Colon (tissue), 2 donors: ENCODE data around the gene GYPC.
"Not testable (repeated sequence)": the region's sequence is repeated elsewhere in the genome, so short reads cannot be mapped to it uniquely, and the experiment has no call there.

ENCODE experiments used
- FAIRE-seq: peaks from 2 replicates; lab custom pipeline; 2012; peaks lifted over from hg19 to GRCh38; lab: Jason Lieb, UNC
- donor health status: control.
- donor health status: control.

Gene GYPC

DNA sequence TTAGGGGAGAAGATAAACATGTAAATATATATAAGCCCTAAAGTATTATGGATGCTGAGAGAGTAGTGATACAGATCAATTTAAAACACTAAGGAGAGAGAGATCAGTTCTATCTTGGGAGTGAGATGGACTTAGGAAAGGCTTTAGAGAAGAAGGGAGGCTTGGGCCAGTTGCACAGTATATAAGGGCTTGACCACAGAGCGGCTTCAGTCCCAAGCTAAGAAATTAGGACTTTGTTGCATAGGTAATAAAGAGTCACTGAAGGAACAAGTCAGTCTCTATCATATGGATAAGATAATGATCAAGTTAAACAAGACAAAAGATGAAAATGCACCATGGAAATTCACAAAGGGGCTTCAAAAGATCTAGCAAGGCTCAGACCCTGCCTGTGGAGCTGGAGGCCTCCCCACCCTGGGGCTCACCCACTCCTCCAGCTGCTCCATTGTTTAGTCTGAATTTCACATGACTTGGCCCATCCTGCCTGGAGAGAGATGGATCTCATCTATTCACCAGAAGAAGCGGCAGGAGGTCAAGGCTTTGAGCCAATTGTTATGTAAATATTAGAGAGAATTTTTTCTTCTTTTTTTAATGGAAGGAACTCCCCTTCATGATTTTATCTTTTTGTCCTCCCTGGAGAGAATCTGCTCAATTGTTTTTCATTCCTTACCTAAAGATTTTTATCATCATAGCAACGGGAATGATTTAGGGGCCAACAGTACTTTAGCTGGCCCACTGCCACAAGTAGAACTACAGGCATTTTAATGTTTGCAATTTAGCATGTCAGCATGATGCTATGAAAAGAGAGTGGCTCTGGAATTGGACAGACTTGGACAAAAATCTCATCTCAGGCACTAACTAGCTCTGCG lies 44.0 kb downstream of the GYPC start:
- no peak for FAIRE-seq

DNA sequence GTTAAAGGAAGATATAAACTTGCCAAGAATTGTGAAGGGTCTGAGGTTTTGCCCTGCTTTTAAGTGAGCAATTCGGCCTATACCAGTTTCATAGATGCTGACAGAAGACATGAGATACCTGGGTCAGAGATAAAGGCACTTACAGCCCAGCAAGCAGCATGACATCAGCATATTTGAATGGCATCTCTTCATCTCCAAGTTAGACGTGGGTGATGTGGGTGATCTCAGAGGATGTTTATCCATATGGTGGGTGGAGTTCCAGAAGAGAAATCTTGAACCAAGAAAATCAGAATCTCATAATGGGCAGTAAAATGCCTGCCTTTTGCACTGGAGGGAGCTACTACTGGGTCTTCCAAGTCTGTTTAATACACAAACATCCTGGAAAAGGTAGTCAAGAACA lies 44.7 kb downstream of the GYPC start:
- no peak for FAIRE-seq

DNA sequence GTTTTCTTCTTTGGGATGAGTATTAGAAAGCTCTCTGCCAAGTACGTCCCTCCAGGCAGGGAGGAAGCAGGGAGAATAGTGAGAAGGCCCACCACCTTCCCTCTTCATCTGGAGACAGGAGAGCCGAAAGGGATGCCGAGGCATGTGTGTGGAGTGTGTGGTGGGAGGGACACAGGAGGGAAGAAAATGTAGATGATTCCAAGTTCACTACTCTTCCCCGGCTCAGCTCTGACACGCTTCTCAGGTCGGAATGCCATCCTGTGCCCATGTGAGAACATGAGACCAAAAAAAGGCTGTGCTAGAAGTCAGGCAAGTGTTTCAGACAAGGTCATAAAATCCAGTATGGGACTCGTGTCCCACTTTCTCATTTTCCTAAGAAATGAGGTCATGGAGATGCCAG lies 47.4 kb downstream of the GYPC start:
- no peak for FAIRE-seq

DNA sequence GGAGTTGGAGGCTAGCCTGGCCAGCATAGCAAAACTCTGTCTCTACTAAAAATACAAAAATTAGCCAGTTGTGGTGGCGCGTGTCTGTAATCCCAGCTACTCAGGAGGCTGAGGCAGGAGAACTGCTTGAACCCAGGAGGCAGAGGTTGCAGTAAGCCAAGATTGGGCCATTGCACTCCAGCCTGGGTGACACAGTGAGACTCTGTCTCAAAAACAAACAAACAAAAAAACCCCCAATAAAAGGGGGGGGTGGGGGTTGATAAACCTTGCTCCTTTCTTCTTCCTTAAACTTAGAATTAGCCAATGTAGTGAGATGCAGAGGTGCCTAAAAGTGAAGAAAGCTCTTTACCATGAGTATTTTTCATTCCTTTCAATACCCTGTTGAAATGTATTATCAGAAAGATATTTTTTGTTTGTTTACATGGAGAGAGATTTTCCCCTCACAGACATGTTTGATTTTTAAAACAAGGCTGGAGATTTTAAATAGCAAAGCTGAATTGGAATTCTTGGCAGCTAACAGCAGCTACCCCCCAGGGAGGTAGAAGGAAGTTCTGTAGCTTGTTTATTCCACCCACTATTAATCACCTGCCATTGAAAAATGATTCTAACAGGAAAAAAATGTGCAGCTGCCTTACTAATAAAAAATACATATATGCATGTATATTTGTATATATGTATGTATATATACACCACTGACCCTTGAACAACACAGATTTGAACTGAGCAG lies 48.6 kb downstream of the GYPC start:
- FAIRE-seq = no peak

DNA sequence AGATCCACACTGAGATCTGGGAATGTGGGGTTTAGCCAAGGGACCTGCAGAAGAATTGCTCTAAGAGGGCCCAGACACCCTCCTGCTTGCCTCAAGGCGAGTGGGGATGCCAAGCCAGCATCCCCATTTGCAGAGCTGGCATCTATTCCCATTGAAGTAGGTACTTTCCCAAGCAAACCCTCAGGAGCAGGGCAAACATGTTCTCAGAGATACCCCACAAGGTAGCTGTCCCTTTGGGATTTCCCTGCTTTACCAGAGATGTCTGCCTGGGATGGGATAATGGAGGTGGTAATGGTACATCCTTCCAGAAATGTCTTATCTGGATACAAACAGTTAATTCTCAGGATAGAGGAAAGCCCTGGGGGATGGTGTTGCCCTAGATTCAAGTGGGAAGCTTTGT lies 51.2 kb downstream of the GYPC start:
- no peak for FAIRE-seq

DNA sequence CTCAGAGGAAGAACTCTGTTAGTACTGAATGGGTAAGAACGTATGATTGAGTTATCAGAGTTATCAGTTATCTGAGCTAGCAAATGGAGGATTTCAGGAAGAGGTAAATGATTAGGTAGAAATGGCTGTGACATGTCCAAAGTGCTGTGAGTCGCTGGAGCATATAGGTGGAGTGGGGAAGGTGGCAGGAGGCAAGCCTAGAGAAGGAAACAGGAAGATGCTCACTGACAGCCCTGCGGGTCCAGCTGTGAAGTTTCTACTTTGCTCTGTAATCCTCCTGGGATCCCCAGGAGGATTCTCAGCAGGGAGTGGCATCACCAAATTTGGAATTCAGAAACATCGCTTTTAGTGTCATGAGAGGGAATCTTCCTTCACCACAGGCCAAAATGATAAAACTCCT lies 52.0 kb downstream of the GYPC start:
- FAIRE-seq = no peak

DNA sequence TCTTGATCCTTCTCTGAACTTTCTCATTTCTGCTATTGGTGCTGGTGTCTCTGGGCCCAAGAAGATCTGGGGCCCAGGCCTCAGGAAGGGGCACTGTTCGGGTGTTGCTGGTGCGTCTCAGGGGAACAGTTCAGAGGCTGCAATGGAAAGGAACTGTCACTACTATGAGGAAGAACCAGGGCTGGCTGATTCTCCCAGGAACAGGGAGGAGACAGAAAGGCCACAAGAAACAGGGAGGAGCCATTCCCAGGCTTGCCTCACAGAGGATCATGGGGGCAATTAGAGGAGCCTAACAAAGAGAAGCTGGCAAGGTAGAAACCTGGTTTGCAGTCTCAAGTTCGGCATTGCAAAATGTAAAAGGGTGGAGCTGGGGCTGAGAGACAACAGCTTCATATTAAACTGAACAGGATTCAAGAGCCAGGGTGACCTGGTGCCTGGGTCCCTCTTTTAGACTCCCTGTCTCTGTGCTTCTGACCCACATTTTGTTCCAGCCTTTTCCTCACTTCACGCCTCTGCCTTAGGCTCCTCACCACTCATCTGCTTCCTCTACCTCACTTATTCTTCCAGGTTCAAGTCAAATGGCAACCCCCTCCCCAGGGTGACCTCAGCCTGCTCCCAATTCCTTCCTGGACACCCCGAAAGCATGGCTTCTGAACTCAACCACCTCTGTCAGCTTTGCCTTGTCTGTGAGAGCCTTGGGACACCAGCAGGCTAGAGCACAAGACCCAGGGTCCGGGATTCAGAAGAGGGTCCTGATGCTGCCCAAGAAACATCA lies 58.4 kb downstream of the GYPC start:
- FAIRE-seq = no peak

DNA sequence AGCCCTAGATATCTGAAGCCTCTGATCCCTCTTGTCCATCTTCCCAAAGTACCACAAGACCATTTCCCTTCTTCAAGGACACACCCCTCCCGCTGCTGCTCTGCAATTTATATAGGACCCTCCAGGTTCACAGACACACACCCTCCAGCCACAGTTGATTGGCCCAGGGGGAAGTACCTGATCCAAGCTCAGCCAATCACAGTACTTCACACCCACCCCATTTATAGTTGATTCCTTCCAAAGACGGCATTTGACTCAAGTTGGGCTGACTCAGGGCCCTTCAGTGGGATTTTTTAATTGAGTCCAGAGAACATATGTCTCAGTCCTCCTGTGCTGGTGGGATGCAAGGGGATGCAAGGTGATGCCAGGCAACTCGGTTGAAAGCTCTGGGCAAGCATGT lies 59.2 kb downstream of the GYPC start:
- no peak for FAIRE-seq

DNA sequence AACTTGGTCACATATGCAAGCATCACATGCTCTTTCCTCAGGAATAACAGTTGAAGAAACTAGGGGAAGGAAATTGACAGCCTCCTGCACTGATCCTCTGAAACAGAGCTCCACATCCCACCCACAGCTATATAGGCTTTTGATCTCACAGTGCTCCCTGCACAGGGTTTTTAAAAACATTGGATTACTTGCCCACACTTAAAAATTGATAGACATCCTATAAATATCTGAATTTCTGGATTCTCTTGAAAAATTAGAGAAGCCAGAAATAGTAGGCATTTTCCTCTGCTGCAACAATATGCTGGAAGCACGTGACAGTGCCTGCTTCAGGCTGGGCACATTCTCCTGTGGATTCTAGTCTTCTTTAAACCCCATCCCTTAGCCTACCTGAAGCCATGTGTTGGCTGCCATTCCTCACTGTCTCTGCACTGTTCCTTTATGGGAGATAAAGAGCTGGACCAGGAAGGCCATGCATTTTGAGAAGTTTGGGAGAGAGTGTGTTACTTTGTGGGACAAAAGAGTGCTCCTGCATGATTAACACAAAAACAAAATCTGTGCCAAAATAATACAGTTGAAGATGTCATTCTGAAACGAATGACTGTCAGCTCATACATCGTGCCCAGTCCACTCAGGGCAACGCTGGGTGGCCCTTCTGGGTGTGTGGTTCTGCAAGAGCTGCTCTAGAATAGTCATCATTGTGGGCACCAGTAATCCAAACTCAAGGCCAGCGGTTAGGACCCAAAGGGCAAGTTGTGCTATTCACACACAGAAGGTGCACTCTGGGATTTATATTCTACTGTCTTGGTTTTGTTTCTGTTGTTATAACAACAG lies 59.8 kb downstream of the GYPC start:
- no peak for FAIRE-seq

DNA sequence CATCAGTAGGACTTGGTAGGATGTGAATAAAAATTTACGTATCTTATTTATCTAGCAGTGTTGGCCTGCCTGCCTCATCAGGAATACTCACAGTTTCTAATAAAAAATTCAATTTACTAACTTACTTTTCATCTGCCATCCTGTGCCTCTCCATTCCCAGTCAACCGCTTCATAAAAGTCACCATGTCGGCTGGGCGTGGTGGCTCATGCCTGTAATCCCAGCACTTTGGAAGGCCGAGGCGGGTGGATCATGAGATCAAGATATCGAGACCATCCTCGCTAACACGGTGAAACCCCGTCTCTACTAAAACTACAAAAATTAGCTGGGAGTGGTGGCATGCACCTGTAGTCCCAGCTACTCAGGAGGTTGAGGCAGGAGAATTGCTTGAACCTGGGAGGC lies 61.3 kb downstream of the GYPC start:
- FAIRE-seq = not testable (repeated sequence)

DNA sequence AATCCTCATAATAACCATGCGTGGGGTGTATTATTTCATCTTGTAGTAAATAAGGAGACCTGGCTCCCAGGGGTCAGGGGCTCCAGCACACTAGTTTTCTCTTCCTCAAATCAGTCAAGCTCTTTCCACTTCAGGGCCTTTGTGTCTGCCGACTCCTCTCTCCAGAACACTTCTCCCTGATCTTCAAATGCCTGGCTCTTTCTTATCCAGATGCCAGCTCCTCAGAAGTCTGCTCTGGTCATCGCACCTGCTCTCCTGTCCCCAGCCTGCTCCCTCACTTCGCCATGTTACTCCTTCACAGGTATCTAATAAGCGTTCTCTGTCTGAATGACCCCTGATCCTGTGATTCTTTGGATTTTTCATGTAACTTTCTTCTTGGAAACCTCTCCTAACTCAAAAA lies 62.0 kb downstream of the GYPC start:
- no peak for FAIRE-seq

DNA sequence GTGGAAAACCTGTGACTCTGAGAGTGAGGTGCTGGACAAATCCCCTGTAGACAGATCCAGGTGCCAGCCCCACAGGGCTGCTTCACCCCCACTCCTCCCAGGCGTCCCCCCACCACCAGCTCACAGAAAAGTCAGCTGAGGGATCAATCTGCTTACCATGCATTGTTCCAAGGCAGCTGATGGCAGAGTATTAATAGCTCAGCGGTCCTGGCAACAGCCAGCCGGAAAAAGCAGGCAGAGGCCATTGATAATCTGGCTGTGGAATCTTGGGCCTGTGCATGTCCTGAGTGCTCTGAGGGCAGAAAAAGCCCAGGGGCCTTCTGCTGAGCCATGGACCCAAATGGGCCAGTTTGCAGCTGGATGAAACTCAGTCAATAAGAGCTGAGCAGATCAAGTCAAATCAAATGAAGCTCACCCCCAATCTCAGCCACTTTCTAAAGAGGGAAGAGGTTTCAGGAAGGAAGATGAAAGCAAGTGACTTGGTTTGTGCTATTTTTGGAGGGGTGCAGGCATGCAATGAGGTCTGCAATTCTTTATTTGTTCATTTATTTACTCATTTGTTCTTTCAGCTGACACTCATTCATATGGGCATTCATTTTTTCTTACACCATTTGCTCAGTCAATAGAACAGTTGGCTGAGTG lies 63.4 kb downstream of the GYPC start:
- FAIRE-seq = no peak

DNA sequence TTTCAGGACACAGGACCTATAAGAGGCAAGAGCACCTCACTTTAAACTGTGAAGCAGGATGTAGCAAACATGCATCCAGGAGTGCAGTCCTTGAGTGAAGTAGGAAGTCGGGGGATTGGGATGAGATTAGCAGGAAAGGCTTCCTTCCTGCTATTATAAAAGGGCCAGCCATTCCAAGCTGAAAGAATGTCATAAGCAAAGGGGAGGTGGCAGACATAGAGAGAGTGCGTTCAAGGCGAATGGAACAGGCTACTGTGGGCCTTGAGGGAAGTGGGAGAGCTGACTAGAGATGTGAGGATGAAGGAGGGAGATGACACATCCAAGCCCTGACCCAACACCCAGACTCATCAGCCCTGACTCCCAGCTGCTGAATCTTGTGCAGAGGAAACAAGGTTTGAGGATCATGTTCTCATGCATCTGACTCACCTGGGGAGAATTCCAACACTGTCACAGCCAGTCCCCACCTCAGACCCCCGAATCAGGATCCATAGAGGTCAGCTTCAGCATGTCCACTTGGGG lies 63.9 kb downstream of the GYPC start:
- FAIRE-seq = no peak

DNA sequence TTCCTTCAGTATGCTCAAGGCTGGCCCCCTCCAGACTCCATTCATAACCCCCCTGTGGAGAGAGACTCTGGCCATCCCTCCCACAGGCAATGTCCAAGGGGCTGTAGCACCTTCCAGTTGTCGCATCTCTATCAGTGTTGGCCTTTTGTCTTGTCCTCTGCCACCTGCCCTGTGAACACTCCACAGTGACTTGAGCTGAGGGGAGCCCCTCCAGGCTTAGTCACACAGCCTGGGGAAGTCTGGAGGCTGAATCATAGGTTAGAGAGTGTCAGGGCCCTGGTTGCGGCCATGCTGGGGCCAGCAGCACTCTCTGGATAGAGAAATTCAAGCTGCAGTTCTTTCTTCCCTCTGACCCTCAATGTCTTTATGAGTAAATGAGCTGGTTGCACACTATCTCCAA lies 64.7 kb downstream of the GYPC start:
- FAIRE-seq = no peak

DNA sequence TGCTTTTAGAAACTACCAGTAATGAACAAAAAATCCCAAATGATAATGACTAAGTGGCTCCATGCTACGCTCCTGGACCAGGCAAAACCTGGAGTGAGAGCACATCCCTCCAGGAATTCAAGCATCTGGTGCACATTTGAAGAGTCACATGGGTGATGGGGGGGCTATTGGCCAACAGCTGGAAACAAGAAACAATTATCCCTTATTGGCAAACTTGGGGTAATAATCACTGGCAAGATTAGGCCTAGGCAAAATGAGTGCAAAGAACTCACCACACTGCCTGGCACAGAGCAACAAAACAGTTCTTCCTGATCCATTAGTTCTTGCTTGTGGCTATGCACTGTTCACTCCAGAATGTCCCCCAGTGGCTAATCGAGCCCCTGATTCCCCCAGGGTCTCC lies 66.1 kb downstream of the GYPC start:
- no peak for FAIRE-seq

DNA sequence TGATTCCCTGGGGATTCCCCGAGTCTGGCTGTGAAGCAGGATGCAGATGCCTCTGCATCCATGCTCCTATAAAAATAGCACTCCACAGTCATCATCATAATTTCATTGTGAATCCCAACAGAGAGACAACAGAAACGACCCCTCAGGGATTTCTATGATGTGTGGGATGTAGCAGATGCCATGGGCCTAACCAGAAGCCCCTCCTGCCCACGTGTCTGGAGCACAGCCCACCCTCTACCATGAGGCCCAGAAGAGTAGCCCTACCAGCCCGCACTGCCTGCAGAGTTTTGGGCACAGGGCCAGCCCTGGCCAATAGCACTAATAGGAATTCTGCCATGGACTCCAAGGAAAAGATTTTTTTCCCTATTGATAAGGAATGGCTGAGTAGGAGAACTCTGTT lies 66.6 kb downstream of the GYPC start:
- no peak for FAIRE-seq

DNA sequence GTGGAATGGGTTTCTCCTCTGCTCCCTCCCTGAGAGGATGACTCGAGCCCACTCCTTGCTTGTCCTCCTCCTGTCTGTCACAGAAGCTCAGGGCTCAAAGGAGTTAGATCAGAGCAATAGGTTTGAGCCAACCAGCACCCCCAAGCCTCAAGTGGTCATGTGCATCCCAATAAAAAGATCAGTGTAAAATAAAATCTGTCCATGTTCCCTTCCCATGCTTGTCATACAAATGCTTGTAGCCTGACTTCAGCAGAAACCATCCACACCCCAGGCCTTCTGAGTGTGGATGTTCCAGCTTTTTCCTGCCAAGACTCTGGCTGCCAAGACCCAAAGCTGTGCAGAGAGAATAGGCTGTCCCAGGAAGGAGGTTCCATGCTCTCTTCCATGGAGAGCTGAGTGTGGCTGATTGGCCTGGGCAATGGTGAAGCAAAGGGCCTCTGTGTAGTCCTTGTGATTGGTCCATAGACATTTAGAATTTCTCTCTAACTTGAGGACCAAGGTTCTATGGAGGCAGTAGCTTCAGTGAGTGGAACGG lies 67.4 kb downstream of the GYPC start:
- FAIRE-seq = no peak

DNA sequence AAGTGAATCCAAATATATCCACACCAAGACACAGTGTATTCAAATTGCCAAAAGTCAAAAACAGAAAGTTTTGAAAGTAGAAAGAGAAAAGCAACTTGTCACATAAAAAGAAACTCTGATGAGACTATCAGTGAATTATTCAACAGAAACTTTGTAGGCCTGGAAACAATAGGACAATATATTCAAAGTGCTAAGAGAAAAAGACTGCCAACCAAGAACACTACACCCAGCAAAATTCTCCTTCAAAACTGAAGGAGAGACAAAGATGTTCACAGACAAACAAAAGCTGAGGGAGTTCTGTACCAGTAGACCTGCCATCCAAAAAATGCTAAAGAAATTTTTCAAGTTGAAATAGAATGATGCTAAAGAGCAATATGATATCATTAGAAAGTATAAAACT lies 69.6 kb downstream of the GYPC start:
- no peak for FAIRE-seq

DNA sequence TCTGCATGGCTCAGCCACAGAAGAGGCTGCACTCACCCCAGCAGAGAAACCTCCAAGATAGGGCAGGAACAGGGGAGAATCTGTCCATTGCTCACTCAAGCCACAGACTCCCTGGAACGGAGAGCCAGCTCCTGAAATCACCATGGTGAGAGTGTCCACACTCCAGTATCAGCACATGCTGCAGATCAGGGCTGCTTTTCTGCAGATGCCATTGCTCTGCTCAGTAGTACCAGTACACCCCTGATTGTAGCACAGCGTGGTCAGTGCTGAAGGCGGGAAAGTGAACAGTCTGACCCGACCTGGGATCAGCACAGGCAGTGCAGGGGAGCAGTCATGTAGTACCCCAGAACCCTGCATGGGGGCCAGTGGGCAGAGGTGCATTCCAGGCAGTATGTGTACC lies 73.9 kb downstream of the GYPC start:
- FAIRE-seq = no peak

DNA sequence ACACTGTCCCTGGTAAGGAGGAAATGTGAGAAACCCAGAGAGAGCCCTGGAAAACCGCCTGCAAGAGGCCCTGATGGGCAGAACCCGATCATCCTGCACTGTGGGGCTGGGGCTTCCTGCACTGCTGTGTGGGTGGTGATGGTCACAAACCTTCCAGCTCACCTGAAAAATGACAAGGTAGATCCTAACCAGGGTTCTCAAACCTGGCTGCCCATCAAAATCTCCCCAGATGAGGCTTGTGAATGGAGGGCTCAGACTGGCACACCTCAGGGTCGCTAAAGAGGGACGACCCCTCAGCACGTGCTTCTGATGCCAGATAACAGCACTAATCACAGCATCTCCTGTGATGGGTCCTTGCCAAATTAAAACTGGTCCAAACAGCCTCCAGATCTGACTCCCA lies 74.7 kb downstream of the GYPC start:
- no peak for FAIRE-seq

DNA sequence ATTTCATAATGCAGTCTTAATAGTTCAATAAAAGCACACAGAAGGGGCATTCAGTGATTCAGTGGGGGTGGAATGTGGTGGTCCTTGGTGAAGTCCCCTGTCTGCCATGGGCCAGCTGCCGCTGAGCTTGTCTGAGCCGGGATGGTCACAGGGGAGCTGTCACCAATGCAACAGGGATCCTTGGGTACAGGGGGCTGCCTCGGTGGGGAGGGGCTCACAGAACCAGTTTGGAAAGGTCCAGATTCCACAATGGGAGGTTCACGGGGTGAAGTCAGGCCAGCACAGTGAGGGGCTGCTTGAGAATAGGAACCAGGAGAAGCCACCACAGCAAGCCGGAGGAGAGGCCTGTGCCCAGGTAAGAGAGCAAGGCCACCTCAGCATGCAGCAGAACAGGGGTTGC lies 75.4 kb downstream of the GYPC start:
- FAIRE-seq = no peak
